HG03108 (cell line): Measurements from ENCODE around the gene FAM163B.

Source experiments
- ATAC-seq: cut with Tn5 transposase; IDR thresholded peaks from one replicate; pipeline ENCODE4 v1.9.1; 2021; ENCODE audit warnings: moderate library complexity; ENCODE audit not compliant: unreplicated experiment

The FAM163B gene

DNA sequence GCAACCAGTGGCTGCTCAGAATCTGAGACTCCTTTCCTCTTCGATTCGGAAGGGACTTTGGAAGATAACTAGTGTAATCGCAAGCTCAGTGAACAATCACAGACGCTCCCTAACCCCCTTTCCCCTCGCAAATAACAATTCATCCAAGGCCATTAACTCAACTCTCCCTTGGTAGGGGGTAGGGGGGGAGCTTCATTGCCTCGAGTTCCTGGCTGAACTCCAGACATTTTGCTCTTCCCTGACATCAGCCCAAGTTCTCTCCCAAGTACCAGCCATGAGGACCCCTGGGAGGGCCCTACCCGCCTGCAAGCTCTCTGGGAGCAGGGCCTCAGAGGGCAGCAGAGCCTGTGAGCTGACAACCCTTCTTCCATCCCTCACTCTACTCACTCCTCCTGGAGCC is 8.4 kb downstream of the FAM163B start:
- ATAC-seq: no peak

DNA sequence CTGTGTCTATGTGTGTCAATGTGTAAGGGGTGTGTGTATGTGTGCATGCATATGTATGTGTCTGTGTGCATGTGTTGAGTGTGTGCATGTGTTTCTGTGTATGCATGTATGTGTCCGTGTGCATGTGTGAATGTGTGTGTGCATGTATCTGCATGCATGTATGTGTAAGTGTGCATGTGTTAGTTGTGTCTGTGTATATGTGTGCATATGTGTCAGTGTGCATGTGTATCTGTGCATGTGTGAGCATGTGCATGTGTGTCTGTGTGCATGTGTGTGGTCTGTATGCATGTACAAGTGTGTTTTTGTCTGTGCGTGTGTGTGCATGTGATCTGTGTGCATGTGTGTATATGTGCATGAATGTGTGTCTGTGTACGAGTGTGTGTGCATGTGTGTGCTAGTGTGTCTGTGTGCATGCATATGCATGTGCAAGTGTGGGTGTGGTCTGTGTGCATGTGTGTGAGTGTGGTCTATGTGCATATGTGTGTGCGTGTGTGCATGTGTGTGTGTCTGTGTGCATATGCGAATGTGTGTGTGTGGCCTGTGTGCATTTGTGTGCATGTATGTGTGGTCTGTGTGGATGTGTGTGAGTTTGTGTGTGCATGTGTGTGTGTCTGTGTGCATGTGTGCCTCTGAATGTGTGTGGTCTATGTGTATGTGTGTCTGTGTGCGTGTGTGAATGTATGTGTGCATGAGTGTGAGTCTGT is 9.6 kb downstream of the FAM163B start:
- no peak for ATAC-seq

DNA sequence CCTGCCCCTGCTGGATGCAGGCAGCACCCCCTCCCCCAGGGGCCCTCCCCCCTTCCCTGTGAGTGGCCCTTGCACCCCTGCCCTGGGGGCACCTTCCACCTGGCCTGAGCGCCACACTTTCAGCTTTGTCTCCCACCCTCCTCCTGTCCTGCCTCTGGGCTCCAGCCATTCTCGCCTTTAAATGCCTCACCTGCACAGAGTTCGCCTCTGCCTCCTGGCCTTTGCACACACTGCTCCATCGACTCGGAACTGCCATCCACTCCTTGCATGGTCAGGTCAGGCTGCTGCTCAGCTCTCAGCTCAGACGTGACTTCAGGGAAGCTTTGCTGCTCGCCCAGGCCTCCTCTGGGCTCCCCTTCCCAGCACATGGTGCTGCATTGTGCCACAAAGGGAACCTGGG is 10.2 kb downstream of the FAM163B start:
- no peak for ATAC-seq

- ATAC-seq: no peak
Measured at GRCh38 chr9:133597316-133597957, 11.8 kb downstream of the FAM163B start.

DNA sequence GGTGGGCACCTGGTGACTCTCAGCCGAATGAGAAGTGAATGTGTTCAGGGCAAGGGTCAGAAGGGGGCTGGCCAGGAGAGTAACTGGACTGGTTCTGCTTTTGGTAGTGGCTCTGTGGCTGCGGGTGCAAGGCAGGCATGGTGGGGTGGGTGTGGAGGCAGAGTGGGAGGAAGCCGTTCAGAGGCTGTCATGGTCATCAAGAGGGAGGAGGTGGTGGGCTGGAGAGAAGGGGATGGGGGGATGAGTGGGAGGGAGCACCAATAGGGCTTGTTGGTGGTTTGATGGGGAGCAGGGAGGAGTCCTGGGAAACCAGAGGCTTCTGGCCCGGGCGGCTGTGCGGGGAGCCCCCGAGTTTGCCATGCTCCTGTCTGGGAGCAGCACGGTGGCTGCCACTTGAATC is 13.3 kb downstream of the FAM163B start:
- no peak for ATAC-seq

- ATAC-seq: no peak
Measured at GRCh38 chr9:133594310-133594709, 14.9 kb downstream of the FAM163B start.

GRCh38 chr9:133593587-133594253 is 15.5 kb downstream of the FAM163B start:
- ATAC-seq: no peak

DNA sequence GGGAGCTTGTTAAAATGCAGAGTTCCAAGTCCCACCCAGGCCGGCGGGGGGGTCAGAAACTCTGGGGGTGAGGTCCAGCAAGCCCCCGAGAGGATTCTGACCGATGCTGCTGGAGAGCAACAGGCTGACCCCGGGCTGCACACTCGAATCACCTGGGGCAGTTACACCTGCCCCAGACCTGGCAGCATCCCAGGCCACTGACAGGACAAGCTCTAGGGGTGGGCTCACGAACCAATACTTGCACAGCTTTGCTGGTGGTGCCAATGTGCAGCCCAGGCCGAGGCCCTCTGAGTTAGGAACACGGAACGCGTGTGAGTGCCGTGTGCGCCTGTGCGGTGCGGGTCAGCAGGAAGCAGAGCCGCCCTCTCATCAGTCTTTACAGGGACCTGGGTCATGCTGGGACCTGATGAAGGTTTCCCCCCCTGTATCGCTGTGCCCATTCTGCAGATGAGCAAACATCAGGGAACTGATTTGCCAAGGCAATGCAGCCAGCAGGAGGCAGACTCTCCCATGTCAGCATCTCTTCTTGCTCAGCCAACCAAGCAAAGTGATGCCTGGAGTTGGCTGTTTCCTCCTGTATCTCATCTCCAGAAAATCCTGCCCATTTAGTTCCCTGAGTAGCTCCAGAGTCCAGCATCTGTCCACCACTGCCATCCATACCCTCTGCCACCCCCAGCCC is 16.3 kb downstream of the FAM163B start:
- ATAC-seq: no peak

DNA sequence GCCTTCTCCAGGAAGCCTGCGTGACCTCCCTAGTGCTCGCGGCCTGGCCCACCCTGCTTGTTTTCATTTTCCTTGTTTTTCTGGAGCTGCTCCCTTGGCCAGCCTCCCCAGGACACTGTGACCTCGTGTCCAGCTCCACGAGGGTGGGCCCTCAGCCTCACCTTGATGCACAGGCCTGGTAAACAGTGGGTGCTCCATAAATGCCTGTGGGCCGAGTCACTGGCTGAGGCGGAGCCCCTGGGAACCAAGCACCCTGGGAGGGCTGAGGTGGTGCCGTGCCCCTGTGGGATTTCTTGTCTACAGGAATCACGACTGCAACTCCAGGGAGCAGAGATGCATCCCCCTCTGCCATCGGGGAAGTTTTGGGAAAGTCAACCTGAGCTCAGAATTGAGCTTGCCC is 17.2 kb downstream of the FAM163B start:
- ATAC-seq: no peak

DNA sequence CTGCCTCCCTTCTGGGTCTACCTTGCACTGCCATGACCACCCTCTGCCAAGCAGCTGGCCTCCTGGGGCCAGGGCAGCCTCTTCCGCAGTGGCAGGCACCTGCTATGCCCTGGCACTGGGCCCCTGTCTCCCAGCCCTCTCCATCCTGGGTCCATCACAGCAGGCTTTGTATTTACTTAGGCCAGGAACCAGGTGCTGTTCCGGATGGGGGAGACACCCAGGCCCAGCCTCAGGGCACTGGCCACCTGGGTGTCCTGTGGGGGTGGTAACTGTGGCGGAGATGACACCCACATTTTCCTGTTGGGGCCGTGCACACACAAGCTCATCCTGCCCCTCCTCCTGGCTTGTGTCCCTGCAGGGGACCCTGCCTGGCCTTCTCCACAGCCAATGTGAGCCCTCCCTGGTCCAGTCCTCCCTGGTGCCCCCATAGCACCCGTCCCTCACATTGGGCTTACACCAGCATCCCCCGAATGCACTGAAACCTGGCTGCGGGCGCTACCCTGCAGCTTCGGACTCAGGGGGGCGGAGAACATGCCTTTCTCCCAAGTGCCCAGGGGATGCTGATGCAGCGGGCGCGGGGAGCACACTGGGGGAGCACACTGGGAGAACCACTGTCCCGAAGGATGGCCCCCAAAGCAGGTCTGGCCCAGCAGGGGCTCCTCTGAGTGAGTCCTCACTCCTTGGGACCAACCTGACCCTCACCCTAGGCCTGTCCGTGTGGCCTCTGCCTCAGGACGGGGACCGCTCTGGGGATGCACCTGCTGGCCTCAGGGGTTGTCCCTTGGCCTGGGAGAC is 17.9 kb downstream of the FAM163B start:
- no peak for ATAC-seq

- ATAC-seq: no peak
Measured at GRCh38 chr9:133590231-133590855, 18.8 kb downstream of the FAM163B start.

GRCh38 chr9:133589454-133590227 is 19.5 kb downstream of the FAM163B start:
- no peak for ATAC-seq

DNA sequence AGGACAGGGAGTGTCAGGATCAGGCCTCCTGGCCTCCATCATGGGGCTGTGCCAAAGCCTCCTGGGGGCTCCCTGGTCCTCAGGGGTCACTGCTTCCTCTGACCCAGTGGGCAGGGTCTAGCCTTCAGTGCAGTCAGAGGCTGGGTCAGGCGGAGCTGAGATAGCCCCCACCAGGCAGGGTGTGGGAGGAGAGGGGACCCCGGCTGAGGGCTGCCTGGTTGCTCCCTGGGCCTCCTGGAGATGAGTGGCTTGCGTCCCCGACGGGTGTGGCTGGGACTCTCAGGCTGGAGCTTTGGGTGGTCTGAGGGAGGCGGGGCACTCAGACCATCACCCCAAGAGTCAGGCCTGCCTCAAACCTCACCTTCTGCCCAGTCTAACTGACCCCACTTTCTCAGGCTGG is 21.7 kb downstream of the FAM163B start:
- no peak for ATAC-seq

DNA sequence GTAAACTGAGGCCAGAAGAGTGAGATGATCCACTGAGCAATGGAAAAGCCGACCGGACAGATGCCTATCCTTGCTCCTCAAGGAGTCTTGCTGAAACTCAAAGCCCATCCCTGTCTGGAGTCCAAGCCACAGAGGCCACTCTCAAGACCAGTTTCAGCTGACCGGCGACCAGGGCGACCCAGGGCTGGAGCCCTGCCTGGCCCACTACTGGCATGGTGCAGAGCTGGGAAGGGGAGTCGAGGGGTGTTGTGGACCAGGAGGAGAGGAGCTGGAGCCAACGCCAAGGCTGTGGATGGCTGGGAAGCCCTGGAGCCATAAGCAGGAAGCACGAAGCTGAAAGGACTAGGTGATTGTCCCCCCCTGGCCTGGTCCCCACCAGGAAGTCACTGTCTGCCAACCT is 22.1 kb downstream of the FAM163B start:
- ATAC-seq: no peak

DNA sequence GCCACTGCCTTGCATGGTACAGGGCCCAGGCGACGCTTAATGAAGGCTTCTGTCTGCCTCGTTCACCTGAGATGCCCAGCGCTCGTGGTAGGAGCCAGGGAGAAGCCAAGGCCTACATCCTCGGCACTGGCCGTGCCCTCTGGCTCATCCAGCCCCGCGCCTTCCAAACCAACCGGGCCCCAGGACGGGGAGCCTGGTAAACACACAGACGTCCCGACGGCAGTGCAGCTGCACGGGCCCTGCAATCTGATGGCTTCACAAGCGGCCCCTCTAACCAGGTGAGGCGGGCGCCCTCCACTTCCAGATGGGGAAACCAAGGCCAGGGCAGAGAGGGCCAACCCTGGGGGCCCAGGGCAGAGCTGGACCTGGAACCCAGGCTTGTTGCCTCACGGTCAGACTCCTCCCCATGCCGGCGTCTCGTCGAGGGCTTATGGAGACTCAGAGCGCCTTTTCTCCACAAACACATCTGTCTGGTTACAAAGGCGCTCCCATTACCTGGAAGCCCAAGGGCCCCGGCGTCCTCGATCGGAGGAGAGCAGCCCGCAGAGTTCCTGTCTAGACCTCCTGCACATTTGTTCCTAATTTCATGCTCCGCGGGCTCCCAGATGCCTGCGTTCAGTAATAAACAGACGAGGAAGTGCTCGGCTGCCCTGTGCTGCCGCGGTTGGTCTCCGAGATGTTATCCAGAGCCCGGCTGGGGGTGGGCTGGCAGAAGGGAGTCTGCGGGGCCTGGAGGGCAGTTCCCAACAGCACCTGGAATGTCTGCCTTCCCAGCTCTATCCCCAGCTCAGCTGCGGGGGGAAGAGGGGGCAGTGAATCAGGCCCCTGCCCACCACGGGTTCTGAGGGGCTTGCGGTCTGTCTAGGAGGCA is 23.5 kb downstream of the FAM163B start:
- ATAC-seq: no peak

DNA sequence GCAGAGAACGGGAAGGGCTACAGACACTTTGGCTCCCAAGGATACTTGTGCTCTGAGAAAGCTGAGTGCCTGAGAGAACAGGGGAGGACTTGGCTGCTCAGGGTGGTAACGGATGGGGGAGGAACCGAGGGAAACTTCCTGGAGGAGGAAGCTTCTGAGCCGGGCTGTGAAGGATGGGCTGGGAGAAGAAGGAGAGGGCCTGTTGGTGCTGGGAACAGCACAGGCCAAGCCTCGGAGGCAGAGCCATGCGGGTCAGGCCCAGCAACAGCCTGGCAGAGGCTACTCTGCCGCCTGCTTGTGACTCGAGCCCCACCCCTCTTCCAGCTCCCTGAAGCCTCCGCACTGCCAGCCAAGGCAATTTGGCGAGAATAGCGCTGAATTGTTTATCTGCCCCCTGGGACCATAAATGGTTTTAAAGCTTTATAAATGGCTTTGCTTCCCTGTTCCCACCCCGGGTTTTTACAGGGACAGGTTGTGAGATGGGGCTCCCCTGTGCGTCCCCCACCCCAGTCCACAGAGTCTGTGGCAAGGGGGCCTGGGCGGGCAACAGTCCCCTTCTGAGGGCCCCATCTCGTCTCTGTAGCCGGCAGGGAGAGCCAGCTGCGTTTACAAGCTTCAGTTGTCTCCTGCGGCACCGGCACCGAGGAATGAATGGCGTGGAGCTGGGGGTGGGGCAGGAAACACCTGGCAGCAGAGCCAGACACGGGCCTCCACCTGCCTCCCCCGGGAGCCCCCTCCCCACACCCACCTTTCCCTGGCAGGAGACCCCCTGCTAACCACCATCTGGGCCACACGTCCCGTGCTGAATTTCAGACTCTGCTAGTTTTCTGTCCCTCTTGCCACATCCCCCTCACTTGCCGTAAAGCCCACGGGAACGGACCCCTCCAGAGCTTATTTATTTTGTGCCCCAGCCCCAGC is 24.4 kb downstream of the FAM163B start:
- no peak for ATAC-seq

DNA sequence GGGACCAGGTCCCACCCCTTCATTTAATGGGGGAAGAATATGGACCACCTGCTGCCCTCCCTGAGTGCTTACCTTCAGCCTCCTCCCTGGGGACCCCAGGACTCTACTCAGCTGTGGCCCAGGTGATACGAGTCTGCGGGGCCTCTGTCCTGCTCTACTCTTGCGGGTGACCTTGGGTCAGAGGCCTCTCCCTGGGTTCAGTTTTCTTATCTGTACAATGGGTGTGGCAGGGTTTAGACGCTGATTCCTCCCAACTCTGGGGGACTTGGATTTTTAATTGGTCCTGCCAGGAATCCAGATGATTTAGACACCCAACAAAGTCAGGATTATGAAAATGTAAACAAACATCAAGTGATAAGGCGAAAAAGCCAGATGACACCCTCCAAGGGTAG is 25.0 kb downstream of the FAM163B start:
- no peak for ATAC-seq

DNA sequence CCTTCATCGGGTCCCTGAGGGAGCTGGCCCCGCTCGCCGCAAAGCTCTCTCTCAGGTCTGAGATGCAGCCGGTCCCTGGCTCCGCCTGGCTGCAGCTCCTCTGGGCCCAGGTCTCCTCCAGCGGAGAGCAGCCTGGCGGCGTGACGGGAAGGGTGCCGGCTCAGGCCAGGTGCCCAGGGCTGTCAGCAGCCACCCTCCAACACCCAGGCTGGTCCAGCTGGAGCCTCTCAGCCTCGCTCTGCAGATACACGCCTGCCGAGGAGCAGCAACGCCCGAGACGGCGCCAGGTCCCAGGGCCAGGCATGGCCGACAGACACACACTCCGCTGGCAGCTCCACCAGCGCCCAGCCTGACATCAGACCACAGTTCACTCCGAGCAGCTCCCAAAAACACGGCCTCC is 25.6 kb downstream of the FAM163B start:
- no peak for ATAC-seq
